ENCODE measurements around the gene SLC6A19.

Gene SLC6A19

GRCh38 chr5:1270933-1271914, 69.8 kb downstream of the SLC6A19 start:
- DNase-seq: no peak

- no peak for DNase-seq
These were observed 70.8 kb downstream of the SLC6A19 start for GRCh38 chr5:1272201-1272600.

- DNase-seq: no peak
These were observed 72.3 kb downstream of the SLC6A19 start for GRCh38 chr5:1273745-1274144.

GRCh38 chr5:1274471-1274870, 73.1 kb downstream of the SLC6A19 start:
- DNase-seq: no peak
